Hematopoietic multipotent progenitor cell (in vitro differentiated cells): ENCODE data around the gene TTC7B. TPM values are rescaled to one million over a fixed set of nuclear protein-coding genes. Genes with fewer than 3 reads are reported as not detected.
A peak's percentile ranks its signal among the peaks of the same experiment; 100 is the strongest.

Experiments
- DNase-seq, 3 donors: peaks; one replicate each; pipeline ENCODE4 v3.0.0-alpha.2; 2011 to 2015; ENCODE audit warnings: low read depth in 2 of 3, low spot score in 2 of 3
- total RNA-seq: library from RNA; depleted of rRNA; stranded (reverse); fragments of >200 nt; gene quantifications from one replicate; pipeline ENCODE4 v1.2.3, GENCODE V29; 2012

The TTC7B gene
- total RNA-seq, 1 donor, result 26.1 TPM

GRCh38 chr14:90654831-90655276 lies 161.4 kb downstream of the TTC7B start:
- DNase-seq, result no peak

GRCh38 chr14:90652626-90653025 lies 163.6 kb downstream of the TTC7B start:
- DNase-seq, result no peak

GRCh38 chr14:90651976-90652560 lies 164.2 kb downstream of the TTC7B start:
- no peak for DNase-seq

- DNase-seq, result no peak
Measured at GRCh38 chr14:90651271-90651804, 164.9 kb downstream of the TTC7B start.

- no peak for DNase-seq
Measured at GRCh38 chr14:90649557-90650135, 166.6 kb downstream of the TTC7B start.

GRCh38 chr14:90649083-90649482 lies 167.1 kb downstream of the TTC7B start:
- DNase-seq, result no peak

GRCh38 chr14:90648421-90648820 lies 167.8 kb downstream of the TTC7B start:
- no peak for DNase-seq

GRCh38 chr14:90647473-90648005 lies 168.7 kb downstream of the TTC7B start:
- DNase-seq, result no peak

GRCh38 chr14:90645842-90646443 lies 170.3 kb downstream of the TTC7B start:
- DNase-seq, result no peak

- DNase-seq, result no peak
Measured at GRCh38 chr14:90644882-90645281, 171.3 kb downstream of the TTC7B start.

- DNase-seq, result no peak
Measured at GRCh38 chr14:90643982-90644670, 172.1 kb downstream of the TTC7B start.

- DNase-seq, result no peak
Measured at GRCh38 chr14:90642244-90642717, 173.9 kb downstream of the TTC7B start.

- no peak for DNase-seq
Measured at GRCh38 chr14:90641615-90642243, 174.5 kb downstream of the TTC7B start.

GRCh38 chr14:90641168-90641567 lies 175.1 kb downstream of the TTC7B start:
- no peak for DNase-seq

GRCh38 chr14:90639641-90640040 lies 176.6 kb downstream of the TTC7B start:
- DNase-seq, result no peak

- no peak for DNase-seq
Measured at GRCh38 chr14:90632871-90633270, 183.4 kb downstream of the TTC7B start.

- DNase-seq, result peak in 2 of 3 donors; percentile 7 to 53
Measured at GRCh38 chr14:90632451-90632850, 183.8 kb downstream of the TTC7B start.

GRCh38 chr14:90630171-90630806 lies 185.9 kb downstream of the TTC7B start:
- no peak for DNase-seq

- no peak for DNase-seq
Measured at GRCh38 chr14:90629471-90629870, 186.8 kb downstream of the TTC7B start.

- DNase-seq, result no peak
Measured at GRCh38 chr14:90628825-90629224, 187.4 kb downstream of the TTC7B start.
